Measurements from ENCODE around the gene FNBP1L.

- TF ChIP-seq CTCF (conservative IDR thresholded peaks at IDR 0.05; ENCODE audit: low read depth in 2 of 2), result no peak
- no peak for TF ChIP-seq EZH2 (IDR thresholded peaks at IDR 0.05; ENCODE audit: low read depth, unreplicated experiment)
- no peak for TF ChIP-seq NANOG (IDR thresholded peaks at IDR 0.05; ENCODE audit: borderline replicate concordance)
- TF ChIP-seq POLR2AphosphoS5 (IDR thresholded peaks at IDR 0.05; ENCODE audit: low read depth), result no peak
- TF ChIP-seq EZH2phosphoT487 (IDR thresholded peaks at IDR 0.05; ENCODE audit: unreplicated experiment), result no peak
Measured at GRCh38 chr1:93603106-93603505, 155.2 kb downstream of the FNBP1L start.
